K562 (cell line): ENCODE measurements around the gene KCNG4. TPM values are rescaled to one million over a fixed set of nuclear protein-coding genes. Genes with fewer than 3 reads are reported as not detected.

Experiments used
- ATAC-seq: fragments of 200-7000 bp; cut with Tn5 transposase; 3 replicates; pipeline ENCODE4 v1.9.1; 2020; ENCODE audit warnings: moderate library complexity
- BruUV-seq: library from RNA; stranded (reverse); fragments of 400-500 nt; replicated peaks from 2 replicates; lab custom pipeline; 2021; lab: Mats Ljungman, UMichigan
- CTCF ChIA-PET: fragments of 300-600 bp; formaldehyde crosslinking; extraction: SDS; loops from one replicate; lab custom pipeline; 2021; ENCODE audit warnings: low intra/inter-chr PET ratio; lab: Yijun Ruan, JAX
- POLR2A ChIA-PET: fragments of 300-600, 350-650 bp; sonication (Branson Sonifier 250); formaldehyde crosslinking; extraction: SDS; loops from one replicate; lab custom pipeline; 2021; ENCODE audit warnings: antibody characterized with exemption, inconsistent platforms; lab: Yijun Ruan, JAX
- DNase-seq, 4 experiments: peaks; one replicate each; pipeline versions ENCODE4 v3.0.0 to v3.0.0-alpha.2; 2011 to 2018; ENCODE audit warnings: low spot score in 3 of 4, mixed read lengths in 3 of 4; ENCODE audit errors: extremely low read depth in 1 of 4
- FAIRE-seq: peaks from 2 replicates; lab custom pipeline; 2011; peaks lifted over from hg19 to GRCh38; lab: Jason Lieb, UNC
- H2AFZ ChIP-seq: 2 replicates; pipeline ENCODE4 v1.6.0; 2011; ENCODE audit warnings: low read depth, low read length, control low read depth, inconsistent platforms
- H3K27ac ChIP-seq: fragments of 200-600 bp; 3 replicates; pipeline ENCODE4 v1.8.0; 2011; ENCODE audit warnings: low read depth, mild to moderate bottlenecking, control low read depth, inconsistent platforms, low read length, moderate library complexity, mixed read lengths; ENCODE audit errors: extremely low read depth
- H3K27me3 ChIP-seq, 2 experiments: fragments of 300-600 bp in 1 of 2; 2 replicates in 1 of 2; 3 replicates in 1 of 2; pipeline versions ENCODE4 v1.6.0 to v1.8.0; 2011; ENCODE audit warnings: inconsistent platforms in 2 of 2, low read length in 2 of 2, mild to moderate bottlenecking in 1 of 2, mixed read lengths in 1 of 2, moderate library complexity in 1 of 2; ENCODE audit not compliant: control insufficient read depth in 2 of 2, insufficient read depth in 2 of 2
- H3K36me3 ChIP-seq: fragments of 300-600 bp; 3 replicates; pipeline ENCODE4 v1.8.0; 2011; ENCODE audit warnings: mild to moderate bottlenecking, low read length, inconsistent platforms; ENCODE audit not compliant: control insufficient read depth, insufficient read depth
- H3K4me1 ChIP-seq, 2 experiments: fragments of 200-600 bp in 1 of 2; replicated peaks in 1 of 2; 2 replicates in 1 of 2; 3 replicates in 1 of 2; pipeline versions ENCODE4 v1.5.1 to v1.8.0; 2011; ENCODE audit warnings: inconsistent platforms in 2 of 2, low read length in 2 of 2, mild to moderate bottlenecking in 1 of 2, mixed read lengths in 1 of 2, moderate library complexity in 1 of 2; ENCODE audit not compliant: control insufficient read depth in 2 of 2, insufficient read depth in 2 of 2
- H3K4me2 ChIP-seq: 2 replicates; pipeline ENCODE4 v1.6.1; 2011; ENCODE audit warnings: low read length, control low read depth, inconsistent platforms, mixed read lengths; ENCODE audit not compliant: insufficient read depth
- H3K4me3 ChIP-seq: fragments of 200-600 bp; sonication (generic), shearing (Covaris generic); 2 replicates; pipeline ENCODE4 v1.5.1; 2016; ENCODE audit warnings: control low read depth, inconsistent platforms
- H3K79me2 ChIP-seq: fragments of 200-600 bp; 3 replicates; pipeline ENCODE4 v1.8.0; 2011; ENCODE audit warnings: low read length, inconsistent platforms; ENCODE audit not compliant: control insufficient read depth, insufficient read depth
- H3K9ac ChIP-seq, 2 experiments: 2 replicates each; pipeline versions ENCODE4 v1.6.0 to v1.6.1; 2011; ENCODE audit warnings: low read depth in 2 of 2, low read length in 2 of 2, control low read depth in 1 of 2, inconsistent platforms in 1 of 2, mild to moderate bottlenecking in 1 of 2, mixed read lengths in 1 of 2; ENCODE audit not compliant: insufficient read depth in 1 of 2
- H3K9me1 ChIP-seq: one replicate; pipeline ENCODE4 v1.6.0; 2011; ENCODE audit warnings: inconsistent platforms, mild to moderate bottlenecking, low read length, moderate library complexity; ENCODE audit not compliant: control insufficient read depth, insufficient read depth
- H3K9me3 ChIP-seq: replicated peaks from 2 replicates; pipeline ENCODE4 v1.5.1; 2011; ENCODE audit warnings: low read depth, low read length, inconsistent platforms; ENCODE audit not compliant: control insufficient read depth, insufficient read depth
- H4K20me1 ChIP-seq: replicated peaks from 2 replicates; pipeline ENCODE4 v1.6.1; 2011; ENCODE audit warnings: low read length, inconsistent platforms, mixed read lengths; ENCODE audit not compliant: control insufficient read depth, insufficient read depth
- CBX3 ChIP-seq, 2 experiments: IDR thresholded peaks; 1 replicate in 1 of 2; 2 replicates in 1 of 2; pipeline ENCODE4 v1.6.1; 2012; ENCODE audit warnings: inconsistent platforms in 2 of 2, low read length in 2 of 2, borderline replicate concordance in 1 of 2, control low read depth in 1 of 2
- DEAF1 ChIP-seq: fragments of 450-650 bp; formaldehyde crosslinking; IDR thresholded peaks from 2 replicates; pipeline ENCODE4 v1.4.0; 2020; ENCODE audit warnings: mild to moderate bottlenecking, moderate library complexity
- FOXA1 ChIP-seq: fragments of 450-650 bp; IDR thresholded peaks from 2 replicates; pipeline ENCODE4 v1.6.1; 2016; ENCODE audit warnings: mild to moderate bottlenecking, borderline replicate concordance
- FOXA3 ChIP-seq, 2 experiments: fragments of 450-650 bp in 1 of 2; sonication (generic) in 1 of 2; formaldehyde crosslinking; IDR thresholded peaks in 1 of 2; conservative IDR thresholded peaks in 1 of 2; 2 replicates each; pipeline versions ENCODE4 v1.4.0 to v1.8.0; 2020 to 2022; ENCODE audit warnings: mild to moderate bottlenecking in 2 of 2, missing genetic modification reagents in 1 of 2
- FOXM1 ChIP-seq, 2 experiments: fragments of 450-650 bp in 1 of 2; sonication (generic) in 1 of 2; formaldehyde crosslinking in 1 of 2; IDR thresholded peaks; 2 replicates each; pipeline versions ENCODE4 v1.6.1 to v1.9.0; 2017 to 2022; ENCODE audit warnings: low read depth in 2 of 2, mild to moderate bottlenecking in 2 of 2, missing genetic modification reagents in 1 of 2, moderate library complexity in 1 of 2
- FOXP4 ChIP-seq: sonication (generic); formaldehyde crosslinking; IDR thresholded peaks from 2 replicates; pipeline ENCODE4 v1.8.0; 2022; ENCODE audit warnings: mild to moderate bottlenecking, missing genetic modification reagents, borderline replicate concordance
- MTA1 ChIP-seq: fragments of 450-650 bp; IDR thresholded peaks from 2 replicates; pipeline ENCODE4 v1.6.1; 2017; ENCODE audit warnings: borderline replicate concordance
- POLR2AphosphoS5 ChIP-seq: IDR thresholded peaks from 2 replicates; pipeline ENCODE4 v1.6.1; 2011; ENCODE audit warnings: mild to moderate bottlenecking, low read depth, low read length, moderate library complexity; ENCODE audit not compliant: control insufficient read depth, insufficient read depth
- RAD21 ChIP-seq, 2 experiments: fragments of 250-450 bp in 1 of 2; fragments of 450-650 bp in 1 of 2; sonication (Bioruptor Pico) in 1 of 2; formaldehyde crosslinking in 1 of 2; IDR thresholded peaks in 1 of 2; conservative IDR thresholded peaks in 1 of 2; 2 replicates each; pipeline versions ENCODE4 v1.4.0 to v1.8.0; 2020 to 2022; ENCODE audit warnings: mild to moderate bottlenecking in 2 of 2, moderate library complexity in 1 of 2
- RAD51 ChIP-seq: fragments of 450-650 bp; IDR thresholded peaks from 2 replicates; pipeline ENCODE4 v1.7.1; 2016; ENCODE audit warnings: low read depth, mild to moderate bottlenecking, borderline replicate concordance
- SAFB2 ChIP-seq: fragments of 200-400 bp; formaldehyde crosslinking; IDR thresholded peaks from 2 replicates; pipeline ENCODE4 v1.6.1; 2018; ENCODE audit warnings: borderline replicate concordance, low read length, low read depth, moderate library complexity; ENCODE audit not compliant: severe bottlenecking
- SNAPC5 ChIP-seq: fragments of 250-450 bp; sonication (Bioruptor Pico); IDR thresholded peaks from 2 replicates; pipeline ENCODE4 v1.8.0; 2021; ENCODE audit warnings: moderate library complexity, mild to moderate bottlenecking, inconsistent platforms
- ZNF583 ChIP-seq: fragments of 250-450 bp; sonication (Bioruptor Pico); IDR thresholded peaks from 2 replicates; pipeline ENCODE4 v1.4.0; 2020
- ZNF639 ChIP-seq, 2 experiments: fragments of 200-800 bp in 1 of 2; sonication (Bioruptor generic) in 1 of 2; sonication (generic) in 1 of 2; formaldehyde crosslinking in 1 of 2; IDR thresholded peaks in 1 of 2; conservative IDR thresholded peaks in 1 of 2; 2 replicates each; pipeline versions ENCODE4 v1.5.0 to v1.6.1; 2016 to 2020; ENCODE audit warnings: missing compliant biosample characterization in 1 of 2, missing genetic modification characterization in 1 of 2, missing genetic modification reagents in 1 of 2
- ZNF77 ChIP-seq: fragments of 250-450 bp; sonication (Bioruptor Pico); IDR thresholded peaks from 2 replicates; pipeline ENCODE4 v1.5.0; 2020
- WGBS: fragments of 100-300 bp; shearing (Covaris generic); methylation state at CpG from one replicate; pipeline ENCODE4 v1.1.6; 2016; ENCODE audit warnings: low coverage, mixed read lengths; ENCODE audit not compliant: insufficient coverage; ENCODE audit errors: missing lambda C conversion rate; 5-methylcytosine and 5-hydroxymethylcytosine counted together
- in situ Hi-C: fragments of 300-500 bp; cut with MboI; formaldehyde crosslinking; loops from 4 replicates; pipeline ENCODE4 v1.15.0; 2018; ENCODE audit warnings: inconsistent platforms, mixed read lengths
- intact Hi-C: fragments of 100-400 bp; cut with micrococcal nuclease; formaldehyde crosslinking; loops from 2 replicates; pipeline ENCODE4 v1.14.2; 2022
- polyA plus RNA-seq, 8 experiments: library from polyadenylated mRNA; depleted of rRNA in 4 of 8; stranded (reverse) in 5 of 8; unstranded in 3 of 8; fragments of >200 nt; fragmentation: Nextera tagmentation in 2 of 8; fragmentation: Illumina TruSeq in 1 of 8; extraction: Ambion mirVana in 2 of 8; extraction: Trizol in 1 of 8; gene quantifications; 2 replicates each; pipeline versions ENCODE4 v1.2.1 to v1.2.3, GENCODE V29; 2011 to 2014; ENCODE audit warnings: inconsistent platforms in 1 of 8, missing spikeins in 1 of 8
- total RNA-seq, 7 experiments: library from RNA; depleted of rRNA in 6 of 7; stranded (reverse); fragments of >200 nt in 6 of 7; fragmentation: Illumina TruSeq in 2 of 7; extraction: Trizol in 2 of 7; gene quantifications; 2 replicates each; pipeline versions ENCODE4 v1.2.1 to v1.2.3, GENCODE V29; 2011 to 2021; ENCODE audit warnings: low replicate concordance in 1 of 7

Gene KCNG4
- total and polyA plus RNA-seq, 9 of the 15 experiments (the other 6 are each of a cell fraction or from before 2014, with no cell fraction given) = not detected

- TF ChIP-seq RAD21 (CRISPR knock-in tag; conservative IDR thresholded peaks at IDR 0.05 in 1 of 2, IDR thresholded peaks at IDR 0.05 in 1 of 2) = no peak
- TF ChIP-seq MTA1 = no peak
- no peak for TF ChIP-seq RAD51
- TF ChIP-seq FOXA1 = no peak
- TF ChIP-seq ZNF583 (CRISPR knock-in tag) = no peak
- no peak for TF ChIP-seq ZNF639 (CRISPR knock-in tag; conservative IDR thresholded peaks at IDR 0.05 in 1 of 2, IDR thresholded peaks at IDR 0.05 in 1 of 2)
- TF ChIP-seq FOXA3 (CRISPR knock-in tag; conservative IDR thresholded peaks at IDR 0.05 in 1 of 2, IDR thresholded peaks at IDR 0.05 in 1 of 2) = no peak
- no peak for TF ChIP-seq ZNF77
- no peak for TF ChIP-seq DEAF1 (CRISPR knock-in tag)
- no peak for TF ChIP-seq SAFB2
- TF ChIP-seq SNAPC5 (CRISPR knock-in tag) = no peak
- TF ChIP-seq POLR2AphosphoS5 = no peak
- TF ChIP-seq FOXP4 (CRISPR knock-in tag) = no peak
- TF ChIP-seq CBX3 (IDR thresholded peaks at IDR 0.05; ENCODE audit: borderline replicate concordance in 1 of 2, low read length in 2 of 2) = no peak
- TF ChIP-seq FOXM1 (IDR thresholded peaks at IDR 0.05; ENCODE audit: low read depth) = no peak
- no peak for TF ChIP-seq FOXM1 (CRISPR knock-in tag; IDR thresholded peaks at IDR 0.05; ENCODE audit: low read depth)
- BruUV-seq = no TSS peak
- H3K27me3 ChIP-seq = peaks cover 81 to 92% of the 10 kb centered on the region in 2 experiments
- CTCF ChIA-PET = no interaction called here
- H3K4me2 ChIP-seq = no peak overlapping the region
- peaks cover 0 to 6% of the 10 kb centered on the region in 2 experiments; a peak in 1 of 5 replicates for H3K4me1 ChIP-seq
- peaks cover 8% of the 10 kb centered on the region; the same call in 1 of the 2 replicates for H4K20me1 ChIP-seq
- H3K4me3 ChIP-seq = no peak overlapping the region
- in situ Hi-C loops = no loop called here
- FAIRE-seq = no peak
- H3K9me1 ChIP-seq = no peaks in the 10 kb centered on the region
- no peaks in the 10 kb centered on the region for H3K79me2 ChIP-seq
- no peak for DNase-seq
- intact Hi-C loops = no loop called here
- H3K36me3 ChIP-seq = no peaks in the 10 kb centered on the region
- no peak for ATAC-seq
- POLR2A ChIA-PET = interaction anchor here (0.6 to 1.1 kb wide), 5 partner anchors 11 to 899 kb away, joined by 3 to 5 read pairs (median 4); no protein-coding TSS in a partner anchor
- H3K27ac ChIP-seq = no peak overlapping the region
- no peaks in the 10 kb centered on the region for H3K9me3 ChIP-seq
- H3K9ac ChIP-seq = no peak overlapping the region
- 0% methylated on average over 6 of the region's 6 CpGs for WGBS
- H2AFZ ChIP-seq = no peak overlapping the region
Observed at GRCh38 chr16:84218956-84219355, 20.9 kb downstream of the KCNG4 start.
